ENCODE measurements around the gene CCDC3.

DNA sequence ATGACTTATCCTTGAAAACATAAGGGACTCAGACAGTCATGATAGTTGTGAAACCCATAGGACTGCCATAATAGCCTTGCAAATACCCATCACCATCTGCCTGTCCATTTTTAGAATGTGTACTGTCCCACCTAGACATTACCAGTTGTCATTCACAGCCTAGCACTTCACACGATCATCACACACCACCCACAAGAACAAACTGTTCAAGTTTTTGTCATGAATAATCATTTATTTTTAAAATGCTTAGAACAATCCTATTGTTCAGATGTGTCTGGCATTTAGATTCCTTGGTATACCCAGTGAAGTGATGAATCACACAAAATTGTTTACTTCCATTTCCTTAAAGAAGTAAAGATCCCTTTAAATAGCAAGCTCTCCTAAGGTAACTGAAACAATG lies 46.6 kb downstream of the CCDC3 start:
- TF ChIP-seq POLR2AphosphoS5 (IDR thresholded peaks at IDR 0.05; ENCODE audit: insufficient read depth in 1 of 2, low read depth in 1 of 2) = no peak
- no peak for TF ChIP-seq POLR2A (IDR thresholded peaks at IDR 0.05)
